K562 (cell line): Measurements from ENCODE around the gene CXXC1. TPM values are rescaled to one million over a fixed set of nuclear protein-coding genes. Genes with fewer than 3 reads are reported as not detected.

ENCODE experiments used
- CCNT2 ChIP-seq: IDR thresholded peaks from 2 replicates; pipeline ENCODE4 v1.6.1; 2011; ENCODE audit warnings: borderline replicate concordance, low read depth, mild to moderate bottlenecking, moderate library complexity, mixed read lengths, low read length; ENCODE audit not compliant: insufficient read length; ENCODE audit errors: extremely low read depth
- CTBP1 ChIP-seq: fragments of 450-650 bp; IDR thresholded peaks from 2 replicates; pipeline ENCODE4 v1.6.1; 2016; ENCODE audit warnings: borderline replicate concordance
- DDX20 ChIP-seq: fragments of 450-650 bp; IDR thresholded peaks from 2 replicates; pipeline ENCODE4 v1.6.1; 2016; ENCODE audit warnings: missing genetic modification characterization, low read depth, mild to moderate bottlenecking, missing compliant biosample characterization, moderate library complexity
- GATAD2B ChIP-seq: fragments of 450-650 bp; IDR thresholded peaks from 2 replicates; pipeline ENCODE4 v1.6.1; 2017; ENCODE audit warnings: mild to moderate bottlenecking, borderline replicate concordance
- HOMEZ ChIP-seq: fragments of 250-450 bp; sonication (Bioruptor Pico); IDR thresholded peaks from 2 replicates; pipeline ENCODE4 v1.4.0; 2020; ENCODE audit warnings: mild to moderate bottlenecking, moderate library complexity
- IRF1 ChIP-seq: sonication (generic); formaldehyde crosslinking; IDR thresholded peaks from 2 replicates; pipeline ENCODE4 v1.8.0; 2022; ENCODE audit warnings: missing genetic modification reagents, mild to moderate bottlenecking, borderline replicate concordance
- JUN ChIP-seq, 2 experiments: sonication (generic) in 1 of 2; formaldehyde crosslinking in 1 of 2; IDR thresholded peaks; 2 replicates each; pipeline versions ENCODE4 v1.6.1 to v1.8.0; 2012 to 2022; ENCODE audit warnings: borderline replicate concordance in 2 of 2, mild to moderate bottlenecking in 2 of 2, improper control_type of control experiment in 1 of 2, low read depth in 1 of 2, low read length in 1 of 2, missing genetic modification reagents in 1 of 2
- KLF13 ChIP-seq: fragments of 450-650 bp; IDR thresholded peaks from 2 replicates; pipeline ENCODE4 v1.6.1; 2016; ENCODE audit warnings: missing genetic modification characterization, low read depth, mild to moderate bottlenecking, missing compliant biosample characterization, moderate library complexity, borderline replicate concordance
- PHB ChIP-seq: fragments of 250-450 bp; sonication (Bioruptor Pico); IDR thresholded peaks from 2 replicates; pipeline ENCODE4 v1.5.0; 2021
- RCOR1 ChIP-seq, 2 experiments: IDR thresholded peaks; 2 replicates each; pipeline ENCODE4 v1.6.1; 2012; ENCODE audit warnings: low read depth in 2 of 2, low read length in 2 of 2, borderline replicate concordance in 1 of 2, improper control_type of control experiment in 1 of 2
- ZBTB7A ChIP-seq: IDR thresholded peaks from 2 replicates; pipeline ENCODE4 v1.6.1; 2011; ENCODE audit warnings: low read depth, mild to moderate bottlenecking, low read length, moderate library complexity, borderline replicate concordance; ENCODE audit not compliant: control insufficient read depth
- ZC3H4 ChIP-seq: sonication (generic); formaldehyde crosslinking; IDR thresholded peaks from 2 replicates; pipeline ENCODE4 v1.9.0; 2021; ENCODE audit warnings: missing genetic modification reagents, borderline replicate concordance
- ZFP36 ChIP-seq: fragments of 150-350 bp; IDR thresholded peaks from 2 replicates; pipeline ENCODE4 v1.6.1; 2018; ENCODE audit warnings: low read length, low read depth; ENCODE audit not compliant: partially characterized antibody
- ZKSCAN1 ChIP-seq: fragments of 150-350 bp; IDR thresholded peaks from 2 replicates; pipeline ENCODE4 v1.6.1; 2016; ENCODE audit warnings: low read depth, low read length
- polyA plus RNA-seq, 8 experiments: library from polyadenylated mRNA; depleted of rRNA in 4 of 8; stranded (reverse) in 5 of 8; unstranded in 3 of 8; fragments of >200 nt; fragmentation: Nextera tagmentation in 2 of 8; fragmentation: Illumina TruSeq in 1 of 8; extraction: Ambion mirVana in 2 of 8; extraction: Trizol in 1 of 8; gene quantifications; 2 replicates each; pipeline versions ENCODE4 v1.2.1 to v1.2.3, GENCODE V29; 2011 to 2014; ENCODE audit warnings: inconsistent platforms in 1 of 8, missing spikeins in 1 of 8
- total RNA-seq, 7 experiments: library from RNA; depleted of rRNA in 6 of 7; stranded (reverse); fragments of >200 nt in 6 of 7; fragmentation: Illumina TruSeq in 2 of 7; extraction: Trizol in 2 of 7; gene quantifications; 2 replicates each; pipeline versions ENCODE4 v1.2.1 to v1.2.3, GENCODE V29; 2011 to 2021; ENCODE audit warnings: low replicate concordance in 1 of 7
- TF ChIP-seq, protein P1 (sequence below): fragments of 250-450 bp; sonication (Bioruptor Pico); IDR thresholded peaks from 2 replicates; pipeline ENCODE4 v1.5.0; 2021; ENCODE audit warnings: mild to moderate bottlenecking, borderline replicate concordance
- TF ChIP-seq, protein P2 (sequence below): sonication (generic); formaldehyde crosslinking; IDR thresholded peaks from 2 replicates; pipeline ENCODE4 v1.8.0; 2023; ENCODE audit warnings: mild to moderate bottlenecking, missing genetic modification reagents
- TF ChIP-seq, protein P3 (sequence below): sonication (generic); formaldehyde crosslinking; IDR thresholded peaks from 2 replicates; pipeline ENCODE4 v1.8.1; 2022; ENCODE audit warnings: missing genetic modification reagents

CXXC1 gene
- total and polyA plus RNA-seq, 9 of the 15 experiments (the other 6 are each of a cell fraction or from before 2014, with no cell fraction given), result 3.4 to 81.0 (median 34.1) TPM

DNA sequence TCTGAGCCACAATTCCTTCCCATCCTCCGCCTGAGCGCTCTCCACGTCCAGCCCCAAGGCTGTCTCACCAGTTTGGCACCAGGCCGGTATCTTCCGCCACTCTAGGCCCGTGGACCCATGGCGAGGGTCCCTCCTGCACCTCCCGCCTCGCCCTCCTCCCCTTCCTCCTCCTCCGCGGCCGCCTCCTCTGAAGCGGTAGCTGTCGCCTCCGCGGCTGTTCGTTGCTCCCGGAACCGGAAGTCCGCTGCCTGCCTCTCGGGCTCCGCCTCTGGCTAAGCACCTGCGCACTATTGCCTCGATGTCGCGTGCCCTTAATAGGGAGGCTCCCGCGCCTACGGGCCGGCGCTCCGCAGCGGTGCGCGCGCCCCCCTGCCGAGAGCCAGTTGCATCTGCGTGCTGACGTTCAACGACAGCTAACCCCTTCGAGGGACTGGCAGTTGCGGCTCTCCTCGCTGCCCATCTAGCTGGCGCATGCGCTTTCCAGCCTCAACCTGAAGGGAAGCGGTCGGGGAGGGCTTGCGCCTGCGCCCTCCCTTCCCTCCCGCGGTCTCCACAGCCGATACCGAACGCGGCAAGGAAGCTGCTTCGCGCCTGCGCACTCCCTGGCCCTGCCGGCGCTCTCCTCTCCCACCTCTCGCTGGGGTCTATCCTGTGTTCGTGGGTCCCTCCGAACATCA, 6.1 kb downstream of the CXXC1 start, which contains the start of gene MBD1 (continued):
- TF ChIP-seq, protein P1, sequence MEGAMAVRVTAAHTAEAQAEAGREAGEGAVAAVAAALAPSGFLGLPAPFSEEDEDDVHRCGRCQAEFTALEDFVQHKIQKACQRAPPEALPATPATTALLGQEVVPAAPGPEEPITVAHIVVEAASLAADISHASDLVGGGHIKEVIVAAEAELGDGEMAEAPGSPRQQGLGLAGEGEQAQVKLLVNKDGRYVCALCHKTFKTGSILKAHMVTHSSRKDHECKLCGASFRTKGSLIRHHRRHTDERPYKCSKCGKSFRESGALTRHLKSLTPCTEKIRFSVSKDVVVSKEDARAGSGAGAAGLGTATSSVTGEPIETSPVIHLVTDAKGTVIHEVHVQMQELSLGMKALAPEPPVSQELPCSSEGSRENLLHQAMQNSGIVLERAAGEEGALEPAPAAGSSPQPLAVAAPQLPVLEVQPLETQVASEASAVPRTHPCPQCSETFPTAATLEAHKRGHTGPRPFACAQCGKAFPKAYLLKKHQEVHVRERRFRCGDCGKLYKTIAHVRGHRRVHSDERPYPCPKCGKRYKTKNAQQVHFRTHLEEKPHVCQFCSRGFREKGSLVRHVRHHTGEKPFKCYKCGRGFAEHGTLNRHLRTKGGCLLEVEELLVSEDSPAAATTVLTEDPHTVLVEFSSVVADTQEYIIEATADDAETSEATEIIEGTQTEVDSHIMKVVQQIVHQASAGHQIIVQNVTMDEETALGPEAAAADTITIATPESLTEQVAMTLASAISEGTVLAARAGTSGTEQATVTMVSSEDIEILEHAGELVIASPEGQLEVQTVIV (CRISPR knock-in tag), result no peak
- no peak for TF ChIP-seq ZFP36
- no peak for TF ChIP-seq RCOR1 (IDR thresholded peaks at IDR 0.05; ENCODE audit: borderline replicate concordance in 1 of 2, low read depth in 2 of 2, low read length in 2 of 2)
- TF ChIP-seq ZKSCAN1, result no peak
- TF ChIP-seq, protein P2, sequence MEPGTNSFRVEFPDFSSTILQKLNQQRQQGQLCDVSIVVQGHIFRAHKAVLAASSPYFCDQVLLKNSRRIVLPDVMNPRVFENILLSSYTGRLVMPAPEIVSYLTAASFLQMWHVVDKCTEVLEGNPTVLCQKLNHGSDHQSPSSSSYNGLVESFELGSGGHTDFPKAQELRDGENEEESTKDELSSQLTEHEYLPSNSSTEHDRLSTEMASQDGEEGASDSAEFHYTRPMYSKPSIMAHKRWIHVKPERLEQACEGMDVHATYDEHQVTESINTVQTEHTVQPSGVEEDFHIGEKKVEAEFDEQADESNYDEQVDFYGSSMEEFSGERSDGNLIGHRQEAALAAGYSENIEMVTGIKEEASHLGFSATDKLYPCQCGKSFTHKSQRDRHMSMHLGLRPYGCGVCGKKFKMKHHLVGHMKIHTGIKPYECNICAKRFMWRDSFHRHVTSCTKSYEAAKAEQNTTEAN, result no peak
- no peak for TF ChIP-seq DDX20
- no peak for TF ChIP-seq IRF1 (CRISPR knock-in tag)
- no peak for TF ChIP-seq ZC3H4 (CRISPR knock-in tag)
- TF ChIP-seq, protein P3, sequence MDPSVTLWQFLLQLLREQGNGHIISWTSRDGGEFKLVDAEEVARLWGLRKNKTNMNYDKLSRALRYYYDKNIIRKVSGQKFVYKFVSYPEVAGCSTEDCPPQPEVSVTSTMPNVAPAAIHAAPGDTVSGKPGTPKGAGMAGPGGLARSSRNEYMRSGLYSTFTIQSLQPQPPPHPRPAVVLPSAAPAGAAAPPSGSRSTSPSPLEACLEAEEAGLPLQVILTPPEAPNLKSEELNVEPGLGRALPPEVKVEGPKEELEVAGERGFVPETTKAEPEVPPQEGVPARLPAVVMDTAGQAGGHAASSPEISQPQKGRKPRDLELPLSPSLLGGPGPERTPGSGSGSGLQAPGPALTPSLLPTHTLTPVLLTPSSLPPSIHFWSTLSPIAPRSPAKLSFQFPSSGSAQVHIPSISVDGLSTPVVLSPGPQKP (CRISPR knock-in tag), result no peak
- peak; percentile 71 for TF ChIP-seq CCNT2
- TF ChIP-seq CTBP1, result peak; percentile 49; the same call in 1 of the 2 replicates
- no peak for TF ChIP-seq GATAD2B
- TF ChIP-seq PHB (CRISPR knock-in tag), result no peak
- TF ChIP-seq JUN (IDR thresholded peaks at IDR 0.05; ENCODE audit: borderline replicate concordance, low read depth, low read length), result peak; percentile 26; the same call in 1 of the 2 replicates
- TF ChIP-seq JUN (CRISPR knock-in tag; IDR thresholded peaks at IDR 0.05; ENCODE audit: borderline replicate concordance), result 0 out of 2 replicates have a peak, but pooled peaks have one; percentile 45
- TF ChIP-seq ZBTB7A, result no peak
- TF ChIP-seq HOMEZ, result no peak
- no peak; the same call in 1 of the 2 replicates for TF ChIP-seq KLF13 (tag)
